Osteoblast (primary cell): ENCODE data around the gene TRPV3. TPM values are rescaled to one million over a fixed set of nuclear protein-coding genes. Genes with fewer than 3 reads are reported as not detected.

ENCODE experiments used
- DNase-seq: peaks from one replicate; pipeline ENCODE4 v3.0.0; 2011; ENCODE audit warnings: low spot score, mixed read lengths; ENCODE audit not compliant: insufficient read length; ENCODE audit errors: missing footprints
- H2AFZ ChIP-seq: 2 replicates; pipeline ENCODE4 v1.6.0; 2011; ENCODE audit warnings: mild to moderate bottlenecking, low read length
- H3K27ac ChIP-seq: 2 replicates; pipeline ENCODE4 v1.5.1; 2011; ENCODE audit warnings: mild to moderate bottlenecking, low read depth, low read length, moderate library complexity
- H3K27me3 ChIP-seq: 2 replicates; pipeline ENCODE4 v1.6.0; 2012; ENCODE audit warnings: mild to moderate bottlenecking, control low read depth, inconsistent platforms, low read length, moderate library complexity; ENCODE audit not compliant: insufficient read depth
- H3K36me3 ChIP-seq: 2 replicates; pipeline ENCODE4 v1.5.1; 2011; ENCODE audit warnings: mild to moderate bottlenecking, low read length, control low read depth, moderate library complexity; ENCODE audit not compliant: insufficient read depth
- H3K4me1 ChIP-seq: 2 replicates; pipeline ENCODE4 v1.5.1; 2011; ENCODE audit warnings: mild to moderate bottlenecking, low read length, control low read depth, moderate library complexity; ENCODE audit not compliant: insufficient read depth
- H3K4me2 ChIP-seq: 2 replicates; pipeline ENCODE4 v1.6.0; 2011; ENCODE audit warnings: mild to moderate bottlenecking, low read length; ENCODE audit not compliant: insufficient read depth
- H3K4me3 ChIP-seq: fragments of 200-600 bp; sonication (generic); 3 replicates; pipeline ENCODE4 v1.5.1; 2012; ENCODE audit warnings: mild to moderate bottlenecking, low read length, inconsistent platforms; ENCODE audit not compliant: insufficient read depth
- H3K79me2 ChIP-seq: 2 replicates; pipeline ENCODE4 v1.6.0; 2012; ENCODE audit warnings: mild to moderate bottlenecking, low read length, control low read depth, inconsistent platforms; ENCODE audit not compliant: insufficient read depth
- H3K9me3 ChIP-seq: 2 replicates; pipeline ENCODE4 v1.5.1; 2011; ENCODE audit warnings: low read depth, low read length, control low read depth
- H4K20me1 ChIP-seq: 2 replicates; pipeline ENCODE4 v1.6.0; 2012; ENCODE audit warnings: mild to moderate bottlenecking, low read length, control low read depth; ENCODE audit not compliant: insufficient read depth
- CTCF ChIP-seq: IDR thresholded peaks from 2 replicates; pipeline ENCODE4 v1.5.1; 2011; ENCODE audit warnings: mild to moderate bottlenecking, low read depth, low read length, moderate library complexity; ENCODE audit errors: extremely low read depth
- total RNA-seq: library from RNA; depleted of rRNA; stranded (reverse); fragments of >200 nt; gene quantifications from 2 replicates; pipeline ENCODE4 v1.2.3, GENCODE V29; 2012

Gene TRPV3
- total RNA-seq, 1 donor, result 0.36 TPM

DNA sequence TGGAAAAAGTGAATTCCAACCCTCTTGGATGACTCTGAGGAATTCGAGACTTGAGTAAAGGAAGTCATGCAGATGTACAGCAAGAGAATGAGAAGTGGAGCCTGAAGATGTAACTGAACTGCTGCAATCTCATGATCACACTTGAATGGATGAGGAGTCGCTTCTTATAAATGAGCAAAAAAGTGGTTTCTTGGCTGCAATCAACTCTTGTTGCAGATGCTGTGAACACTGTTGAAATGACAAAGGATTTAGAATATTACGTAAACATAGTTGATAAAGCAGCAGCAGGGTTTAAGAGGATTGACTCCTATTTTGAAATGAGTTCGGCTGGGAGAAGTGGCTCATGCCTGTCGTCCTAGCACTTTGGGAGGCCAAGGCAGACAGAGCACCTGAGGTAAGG lies 56.3 kb downstream of the TRPV3 start:
- no peaks in the 10 kb centered on the region for H3K4me1 ChIP-seq
- no peak for DNase-seq
- no peak for TF ChIP-seq CTCF
- no peaks in the 10 kb centered on the region for H3K79me2 ChIP-seq
- H3K36me3 ChIP-seq, result no peaks in the 10 kb centered on the region
- no peak overlapping the region for H3K27ac ChIP-seq
- no peaks in the 10 kb centered on the region for H3K9me3 ChIP-seq
- H3K27me3 ChIP-seq, result no peaks in the 10 kb centered on the region
- no peak overlapping the region for H3K4me2 ChIP-seq
- no peaks in the 10 kb centered on the region for H4K20me1 ChIP-seq
- H2AFZ ChIP-seq, result no peak overlapping the region
- no peak overlapping the region for H3K4me3 ChIP-seq

GRCh38 chr17:3497101-3497500 lies 60.5 kb downstream of the TRPV3 start:
- H3K4me1 ChIP-seq, result no peaks in the 10 kb centered on the region
- no peak overlapping the region for H3K4me2 ChIP-seq
- no peaks in the 10 kb centered on the region for H4K20me1 ChIP-seq
- no peak for DNase-seq
- no peak overlapping the region for H3K4me3 ChIP-seq
- no peaks in the 10 kb centered on the region for H3K36me3 ChIP-seq
- H2AFZ ChIP-seq, result no peak overlapping the region
- H3K27me3 ChIP-seq, result no peaks in the 10 kb centered on the region
- H3K27ac ChIP-seq, result no peak overlapping the region
- TF ChIP-seq CTCF, result no peak
- no peaks in the 10 kb centered on the region for H3K79me2 ChIP-seq
- no peaks in the 10 kb centered on the region for H3K9me3 ChIP-seq

DNA sequence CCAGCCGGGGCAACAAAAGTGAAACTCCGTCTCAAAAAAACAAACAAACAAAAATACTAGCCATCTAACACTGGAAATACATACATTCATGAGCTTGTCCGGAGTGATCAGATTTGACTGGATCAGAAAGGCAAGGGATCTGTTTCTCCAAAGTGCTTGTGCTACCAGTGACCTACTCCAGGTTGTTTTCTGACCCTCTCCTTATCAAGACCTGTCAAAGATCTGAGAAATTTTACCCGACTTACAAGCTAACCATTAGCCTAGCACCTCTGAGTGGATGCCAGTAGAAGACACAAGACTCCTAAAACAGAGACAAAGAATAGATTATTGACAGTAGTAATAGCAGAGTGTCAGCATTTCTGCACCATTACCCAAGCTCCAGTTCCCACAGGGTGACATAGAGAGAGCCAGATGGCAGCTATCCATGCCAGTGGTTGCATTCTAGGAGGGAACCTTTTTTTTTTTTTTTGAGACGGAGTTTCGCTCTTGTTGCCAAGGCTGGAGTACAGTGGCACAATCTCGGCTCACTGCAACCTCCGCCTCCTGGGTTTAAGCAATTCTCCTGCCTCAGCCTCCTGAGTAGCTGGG lies 72.0 kb downstream of the TRPV3 start:
- H3K36me3 ChIP-seq, result no peaks in the 10 kb centered on the region

DNA sequence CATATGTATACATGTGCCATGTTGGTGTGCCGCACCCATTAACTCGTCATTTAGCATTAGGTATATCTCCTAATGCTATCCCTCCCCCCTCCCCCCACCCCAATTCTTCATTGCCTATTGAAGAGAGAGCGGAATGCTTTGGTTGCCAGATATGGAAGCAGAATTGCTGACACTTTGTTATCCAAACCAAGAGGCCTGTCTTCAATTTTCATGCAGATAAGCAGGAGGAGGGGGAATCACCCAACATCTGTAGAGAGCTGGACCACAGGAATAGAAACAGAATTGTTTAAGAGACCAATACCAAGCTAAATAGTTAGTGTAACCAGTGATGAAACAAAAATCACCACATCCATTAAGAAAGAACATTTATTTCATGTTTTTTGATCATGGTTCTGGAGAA lies 74.8 kb downstream of the TRPV3 start:
- no peak overlapping the region for H2AFZ ChIP-seq
- no peaks in the 10 kb centered on the region for H3K9me3 ChIP-seq
- H3K4me1 ChIP-seq, result no peaks in the 10 kb centered on the region
- H3K27ac ChIP-seq, result no peak overlapping the region
- H4K20me1 ChIP-seq, result no peaks in the 10 kb centered on the region
- no peak for TF ChIP-seq CTCF
- DNase-seq, result no peak
- no peak overlapping the region for H3K4me3 ChIP-seq
- H3K36me3 ChIP-seq, result no peaks in the 10 kb centered on the region
- H3K4me2 ChIP-seq, result no peak overlapping the region
- H3K27me3 ChIP-seq, result no peaks in the 10 kb centered on the region
- H3K79me2 ChIP-seq, result no peaks in the 10 kb centered on the region

More for the DNA sequence above, 72.0 kb downstream of the TRPV3 start:
- H3K4me1 ChIP-seq, result no peaks in the 10 kb centered on the region
- no peak overlapping the region for H3K4me2 ChIP-seq
- H3K27me3 ChIP-seq, result no peaks in the 10 kb centered on the region
- no peaks in the 10 kb centered on the region for H3K79me2 ChIP-seq
- H4K20me1 ChIP-seq, result no peaks in the 10 kb centered on the region
- no peak overlapping the region for H2AFZ ChIP-seq
- DNase-seq, result no peak
- no peak overlapping the region for H3K4me3 ChIP-seq
- TF ChIP-seq CTCF, result no peak
- H3K9me3 ChIP-seq, result no peaks in the 10 kb centered on the region
- H3K27ac ChIP-seq, result no peak overlapping the region
